Activated naive CD4-positive, alpha-beta T cell treated with anti-CD3 and anti-CD28 coated beads, Interleukin-2, amount 50 U/mL, for 72 hours (primary cell): ENCODE measurements around the gene FAM124A. TPM values are rescaled to one million over a fixed set of nuclear protein-coding genes. Genes with fewer than 3 reads are reported as not detected.

Experiments
- ATAC-seq, 2 donors: fragments of 150-1000 bp; cut with Tn5 transposase; 2 replicates each; pipeline ENCODE4 v1.10.0; 2021; ENCODE audit warnings: mild to moderate bottlenecking in 2 of 2, moderate library complexity in 2 of 2
- DNase-seq, 2 donors: peaks; one replicate each; pipeline ENCODE4 v3.0.0; 2021 to 2022; ENCODE audit warnings: low spot score in 2 of 2
- H3K27ac Mint-ChIP-seq, 2 donors: one replicate each; pipeline ENCODE4 v1.8.0; 2022; ENCODE audit warnings: mild to moderate bottlenecking in 2 of 2, mixed read lengths in 2 of 2
- H3K36me3 Mint-ChIP-seq, 2 donors: one replicate each; pipeline ENCODE4 v1.8.0; 2022; ENCODE audit warnings: mixed read lengths in 2 of 2
- H3K9me3 Mint-ChIP-seq, 2 donors: one replicate each; pipeline ENCODE4 v1.8.0; 2022; ENCODE audit warnings: mixed read lengths in 2 of 2
- total RNA-seq, 2 donors: library from RNA; stranded (reverse); gene quantifications; one replicate each; pipeline ENCODE4 v1.2.3, GENCODE V29; 2022

FAM124A gene
- total RNA-seq, 2 donors from 2014 or later = 0.09 to 0.35 TPM

DNA sequence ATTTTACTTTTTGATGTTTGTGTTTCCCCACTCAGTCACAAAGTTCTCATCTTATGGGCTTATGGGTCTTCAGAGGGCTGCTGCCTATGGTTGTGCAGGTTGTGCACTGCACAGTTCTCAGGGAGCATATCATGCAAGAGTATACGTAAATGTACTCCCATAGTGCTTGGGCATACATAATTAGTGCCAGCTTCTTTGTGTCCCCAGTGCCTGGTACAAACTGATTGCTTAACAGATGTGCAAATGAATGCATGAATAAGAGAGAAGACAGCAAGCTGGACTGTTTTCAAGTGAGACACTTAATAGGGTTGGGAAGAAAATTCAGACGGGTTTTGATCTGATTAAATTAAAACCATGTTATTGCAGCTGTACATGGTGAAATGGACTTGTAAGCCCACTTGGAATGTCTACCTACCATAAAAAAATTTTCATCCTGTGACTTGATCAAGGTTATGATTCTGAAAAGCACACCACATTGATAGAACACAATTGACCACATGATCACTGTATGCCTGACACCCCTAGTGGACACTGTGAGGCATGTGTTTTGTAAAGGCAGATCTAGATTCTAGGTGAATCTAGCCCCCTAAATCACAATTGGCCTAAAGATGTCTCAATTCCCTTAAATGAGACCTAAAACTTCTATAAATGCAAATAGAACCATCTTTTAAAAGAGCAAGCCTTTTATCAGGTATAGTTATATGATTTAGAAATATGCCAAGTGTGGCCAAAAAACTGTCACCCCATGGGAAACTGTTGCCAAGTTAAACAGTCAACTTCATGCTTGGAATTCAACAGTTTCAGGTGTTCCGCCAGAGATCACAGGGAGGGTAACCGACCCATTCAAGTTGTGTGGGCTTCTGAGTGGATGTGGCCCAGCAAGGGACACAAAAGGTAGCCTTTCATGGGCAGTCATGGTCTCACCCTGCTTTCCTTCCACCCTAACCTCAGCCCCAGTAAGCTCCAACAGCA, 27.9 kb downstream of the FAM124A start:
- no peaks in the 10 kb centered on the region for H3K36me3 Mint-ChIP-seq
- DNase-seq (no peak), ATAC-seq (no peak)
- H3K27ac Mint-ChIP-seq = no peak overlapping the region
- no peaks in the 10 kb centered on the region for H3K9me3 Mint-ChIP-seq

DNA sequence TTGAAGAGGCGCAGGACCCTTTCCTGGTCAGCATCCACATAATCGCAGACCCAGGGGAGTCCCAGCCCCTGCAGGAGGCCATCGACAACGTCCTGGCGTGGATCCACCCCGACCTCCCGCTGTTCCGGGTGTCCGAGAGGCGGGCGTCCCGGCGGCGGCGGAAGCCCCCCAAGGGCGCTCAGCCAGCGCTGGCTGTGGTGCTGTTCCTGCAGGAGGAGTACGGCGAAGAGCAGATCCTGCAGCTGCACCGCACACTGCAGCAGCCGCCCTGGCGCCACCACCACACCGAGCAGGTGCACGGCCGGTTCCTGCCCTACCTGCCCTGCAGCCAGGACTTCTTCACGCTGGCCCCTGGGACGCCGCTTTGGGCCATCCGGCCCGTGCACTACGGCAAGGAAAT, 29.3 kb downstream of the FAM124A start:
- H3K36me3 Mint-ChIP-seq = no peaks in the 10 kb centered on the region
- ATAC-seq (no peak), DNase-seq (no peak)
- H3K9me3 Mint-ChIP-seq = no peaks in the 10 kb centered on the region
- H3K27ac Mint-ChIP-seq = no peak overlapping the region

- Mint-ChIP-seq H3K36me3 (no peaks in the 10 kb centered on the region), H3K27ac (no peak overlapping the region), H3K9me3 (no peaks in the 10 kb centered on the region)
- DNase-seq (no peak), ATAC-seq (peak in 1 of 2 donors; percentile 24)
Observed at GRCh38 chr13:51252954-51253532, 30.8 kb downstream of the FAM124A start.

GRCh38 chr13:51255556-51255955, 33.4 kb downstream of the FAM124A start:
- H3K9me3 Mint-ChIP-seq = no peaks in the 10 kb centered on the region
- no peak for ATAC-seq
- H3K27ac Mint-ChIP-seq = no peak overlapping the region
- no peak for DNase-seq
- H3K36me3 Mint-ChIP-seq = no peaks in the 10 kb centered on the region

DNA sequence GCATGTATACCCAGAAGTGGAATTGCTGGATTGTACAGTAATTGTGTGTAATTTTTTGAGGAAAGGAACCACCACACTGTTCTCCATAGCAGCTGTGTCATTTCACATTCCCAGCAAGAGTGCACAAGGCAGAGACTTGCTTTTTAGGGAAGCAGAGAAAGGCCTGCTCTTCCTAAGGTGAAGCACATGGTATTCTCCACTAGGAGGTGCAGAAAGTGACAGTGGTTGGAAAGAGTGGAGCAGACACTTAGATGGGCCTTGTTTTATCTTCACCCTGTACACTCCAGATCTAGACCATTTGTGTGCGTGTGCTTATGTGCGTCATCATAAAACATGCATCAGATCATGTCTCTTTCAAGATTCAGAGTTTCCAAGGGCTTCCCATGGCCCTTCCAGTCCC, 35.0 kb downstream of the FAM124A start:
- Mint-ChIP-seq H3K36me3 (no peaks in the 10 kb centered on the region), H3K9me3 (no peaks in the 10 kb centered on the region), H3K27ac (no peak overlapping the region)
- DNase-seq = no peak
- no peak for ATAC-seq

DNA sequence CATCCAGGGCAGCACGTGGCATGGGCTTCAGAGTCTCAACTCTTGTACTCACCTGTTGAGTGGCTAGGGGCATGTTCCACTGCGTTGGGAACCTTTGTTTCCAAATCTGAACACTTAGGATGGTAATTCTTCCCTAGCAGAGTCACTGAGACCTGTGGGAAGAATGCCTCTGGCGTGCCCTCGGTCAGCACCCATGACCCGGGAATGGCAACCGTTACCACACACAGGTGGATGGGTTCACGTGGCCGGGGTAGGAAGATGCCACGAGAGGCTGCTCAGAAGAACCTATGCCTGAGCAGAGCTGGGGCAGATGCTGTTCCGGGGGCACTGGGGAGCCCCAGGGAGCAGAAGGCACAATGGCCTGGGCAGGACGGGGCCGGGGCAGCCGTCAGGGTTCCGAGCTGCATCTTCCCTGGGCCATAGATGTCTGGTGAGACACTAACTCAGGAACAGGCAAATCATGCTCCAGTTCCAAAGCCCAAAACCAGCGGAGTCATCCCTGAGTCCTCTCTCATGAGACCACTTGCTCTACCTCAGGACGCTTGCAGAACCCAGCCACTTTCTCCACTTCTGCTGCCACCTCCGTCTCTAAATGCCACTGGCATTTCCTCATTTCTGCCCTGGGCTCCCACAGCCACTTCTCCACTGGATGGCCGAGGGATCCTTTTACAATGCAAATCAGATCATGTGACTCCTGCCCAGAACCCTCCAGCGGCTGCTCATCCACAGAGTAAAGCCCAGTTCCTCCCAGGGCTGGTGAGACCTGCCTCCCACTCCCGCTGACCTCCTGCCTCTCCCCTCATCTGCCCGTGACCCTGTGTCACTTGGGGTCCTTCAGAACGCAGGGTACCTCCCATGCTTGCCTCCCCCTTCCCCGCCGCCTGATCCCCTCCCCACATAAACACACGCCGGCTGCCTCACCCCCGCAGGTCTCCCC, 36.7 kb downstream of the FAM124A start:
- Mint-ChIP-seq H3K27ac (no peak overlapping the region), H3K9me3 (no peaks in the 10 kb centered on the region), H3K36me3 (no peaks in the 10 kb centered on the region)
- DNase-seq (no peak), ATAC-seq (no peak)

DNA sequence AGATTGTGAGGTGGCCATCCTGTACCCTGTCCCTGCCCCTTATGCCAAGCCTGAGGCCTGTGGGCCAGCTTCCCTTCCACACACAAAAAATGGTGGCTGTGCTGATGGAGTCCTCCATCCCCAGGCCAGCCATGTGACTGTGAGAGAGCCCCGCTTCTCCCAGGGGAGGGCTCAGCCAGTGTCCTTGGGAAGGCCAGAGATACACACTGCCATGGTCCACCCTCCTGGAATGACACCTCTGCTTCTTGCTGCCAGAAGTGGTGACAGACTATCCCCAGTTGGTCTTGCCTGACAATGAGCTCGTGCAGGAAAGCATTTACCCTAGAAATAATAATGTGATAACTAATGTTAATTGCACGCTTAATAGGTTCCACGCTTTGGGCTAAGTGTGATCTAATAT, 38.0 kb downstream of the FAM124A start:
- ATAC-seq (no peak), DNase-seq (no peak)
- no peaks in the 10 kb centered on the region for H3K36me3 Mint-ChIP-seq
- no peak overlapping the region for H3K27ac Mint-ChIP-seq
- H3K9me3 Mint-ChIP-seq = no peaks in the 10 kb centered on the region

DNA sequence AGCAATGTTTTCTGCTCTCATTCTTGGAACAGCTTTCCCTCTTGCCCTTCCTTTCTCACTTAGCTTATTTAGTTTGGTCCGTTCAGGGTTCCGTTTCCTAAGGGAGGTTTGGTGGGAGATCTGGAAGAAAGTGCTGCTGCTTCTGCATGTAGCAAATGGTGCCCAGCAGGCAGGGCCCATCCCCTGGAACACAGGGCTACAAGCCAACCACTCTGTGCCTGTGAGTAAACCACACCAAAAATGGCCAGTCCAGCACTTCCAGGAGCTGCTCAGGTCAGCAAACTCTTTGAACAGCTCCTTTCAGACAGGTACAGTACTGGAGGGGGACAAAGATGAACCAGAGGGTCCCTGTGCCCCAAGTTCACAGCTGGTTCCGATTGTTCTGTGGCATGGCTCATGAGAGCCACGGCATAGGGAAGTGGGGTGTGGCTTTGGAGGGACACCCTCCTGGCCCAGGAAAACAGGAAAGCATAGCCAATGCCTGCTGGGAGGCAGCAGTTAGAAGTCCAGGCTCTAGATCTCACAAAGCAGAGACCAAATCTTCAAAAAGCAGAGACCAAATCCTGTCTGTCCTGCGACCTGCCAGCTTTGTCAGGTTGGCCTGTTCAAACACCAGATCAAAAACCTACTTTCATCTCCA, 39.5 kb downstream of the FAM124A start:
- H3K36me3 Mint-ChIP-seq = no peaks in the 10 kb centered on the region
- ATAC-seq = no peak
- no peak overlapping the region for H3K27ac Mint-ChIP-seq
- no peak for DNase-seq
- no peaks in the 10 kb centered on the region for H3K9me3 Mint-ChIP-seq

GRCh38 chr13:51262501-51263211, 40.5 kb downstream of the FAM124A start:
- ATAC-seq = no peak

DNA sequence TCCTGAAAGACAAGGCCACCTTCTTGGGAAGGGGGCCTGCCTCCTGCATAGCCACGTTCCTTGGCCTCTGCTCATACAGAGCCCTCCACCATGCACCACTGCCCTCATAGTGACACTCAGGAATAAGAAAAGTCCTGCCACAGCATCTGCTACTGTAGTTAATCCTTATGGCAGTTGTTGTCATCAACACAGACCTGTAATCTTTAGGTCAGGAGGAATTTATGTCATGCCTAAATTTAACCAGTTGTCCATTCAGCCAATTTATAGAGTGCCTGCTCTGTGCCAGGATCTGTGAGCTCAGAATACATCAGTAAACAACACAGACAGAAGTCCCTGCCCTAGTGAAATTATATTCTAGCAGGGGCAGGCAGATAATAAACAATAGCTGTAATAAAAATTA, 44.4 kb downstream of the FAM124A start:
- no peaks in the 10 kb centered on the region for H3K9me3 Mint-ChIP-seq
- DNase-seq = no peak
- ATAC-seq = no peak
- H3K36me3 Mint-ChIP-seq = no peaks in the 10 kb centered on the region
- no peak overlapping the region for H3K27ac Mint-ChIP-seq

More at GRCh38 chr13:51262501-51263211, 40.5 kb downstream of the FAM124A start:
- H3K9me3 Mint-ChIP-seq = no peaks in the 10 kb centered on the region
- no peaks in the 10 kb centered on the region for H3K36me3 Mint-ChIP-seq
- no peak overlapping the region for H3K27ac Mint-ChIP-seq
- no peak for DNase-seq

DNA sequence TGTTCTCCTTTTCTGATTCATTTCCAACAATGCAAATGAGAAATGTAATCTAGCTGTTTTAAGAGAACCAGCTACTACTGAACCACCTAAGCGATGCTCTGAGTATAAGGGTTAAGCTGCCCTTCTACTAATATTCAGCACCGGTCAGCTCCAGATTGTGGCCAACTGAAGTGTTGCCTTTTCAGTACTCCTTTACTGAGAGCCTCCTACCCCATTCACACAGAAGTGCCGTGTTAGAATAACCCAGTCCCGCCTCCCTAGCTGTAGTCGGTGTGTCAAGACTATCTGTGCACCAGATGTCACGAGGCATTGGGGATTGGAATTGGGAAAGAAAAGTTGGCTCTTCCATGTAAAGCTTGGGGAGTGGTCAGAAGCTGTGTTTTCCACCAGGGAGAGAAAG, 45.4 kb downstream of the FAM124A start:
- no peaks in the 10 kb centered on the region for H3K36me3 Mint-ChIP-seq
- H3K27ac Mint-ChIP-seq = no peak overlapping the region
- H3K9me3 Mint-ChIP-seq = no peaks in the 10 kb centered on the region
- ATAC-seq (no peak), DNase-seq (no peak)

DNA sequence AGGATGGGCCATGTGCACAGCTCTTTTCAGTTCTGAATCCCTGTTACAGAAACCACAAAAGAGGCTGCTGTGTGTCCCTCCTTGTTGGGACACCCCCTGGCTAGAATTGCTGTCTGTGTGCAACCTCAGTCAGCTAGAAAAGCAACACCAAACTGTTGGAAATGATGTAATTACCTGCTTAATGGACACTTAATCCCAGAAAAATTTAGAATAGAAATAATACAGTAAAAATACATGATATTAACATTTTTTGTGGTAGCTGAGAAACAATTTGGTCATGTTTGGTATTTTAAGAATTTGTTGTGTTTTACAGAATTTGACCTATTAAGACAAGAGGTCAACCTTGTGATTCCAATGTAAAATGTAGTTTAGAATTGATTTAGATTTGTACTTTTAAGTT, 46.8 kb downstream of the FAM124A start:
- H3K9me3 Mint-ChIP-seq = no peaks in the 10 kb centered on the region
- DNase-seq = no peak
- H3K36me3 Mint-ChIP-seq = no peaks in the 10 kb centered on the region
- no peak overlapping the region for H3K27ac Mint-ChIP-seq
- no peak for ATAC-seq

GRCh38 chr13:51270623-51271415, 48.6 kb downstream of the FAM124A start:
- no peak for ATAC-seq
- no peaks in the 10 kb centered on the region for H3K36me3 Mint-ChIP-seq
- DNase-seq = no peak
- no peaks in the 10 kb centered on the region for H3K9me3 Mint-ChIP-seq
- H3K27ac Mint-ChIP-seq = peak overlapping the region in 1 of 2 donors; percentile 48

- ATAC-seq (no peak), DNase-seq (no peak)
- Mint-ChIP-seq H3K9me3 (no peaks in the 10 kb centered on the region), H3K27ac (no peak overlapping the region), H3K36me3 (no peaks in the 10 kb centered on the region)
Observed at GRCh38 chr13:51271528-51272085, 49.4 kb downstream of the FAM124A start.

GRCh38 chr13:51275101-51275500, 52.9 kb downstream of the FAM124A start:
- no peaks in the 10 kb centered on the region for H3K9me3 Mint-ChIP-seq
- DNase-seq = no peak

More at GRCh38 chr13:51275101-51275500, 52.9 kb downstream of the FAM124A start:
- no peaks in the 10 kb centered on the region for H3K36me3 Mint-ChIP-seq
- H3K27ac Mint-ChIP-seq = no peak overlapping the region
- ATAC-seq = no peak
